Raji (cell line): ENCODE results near the gene TDRD7.

Source experiments
- POLR2A ChIP-seq: IDR thresholded peaks from 2 replicates; pipeline ENCODE4 v1.6.1; 2011; ENCODE audit warnings: low read depth, low read length, control low read depth; ENCODE audit not compliant: insufficient read depth

TDRD7 gene

DNA sequence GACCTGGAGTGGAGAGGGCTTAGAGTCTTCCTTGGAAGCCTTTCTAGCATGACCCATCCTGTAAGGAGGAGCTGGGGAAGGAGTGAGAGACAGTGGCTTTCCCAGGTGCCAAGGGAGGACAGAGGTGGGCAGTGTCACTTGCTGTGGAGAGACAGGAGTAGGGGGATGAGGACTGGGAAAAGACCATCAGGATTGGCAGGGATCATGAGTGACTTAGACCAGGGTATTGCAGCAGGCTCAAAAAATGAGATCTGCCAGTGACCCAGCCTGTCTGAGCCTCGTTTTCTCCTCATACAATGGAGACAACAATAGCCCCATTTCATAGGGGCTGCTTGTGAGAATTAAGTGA is 91.9 kb downstream of the TDRD7 start:
- no peak for TF ChIP-seq POLR2A

DNA sequence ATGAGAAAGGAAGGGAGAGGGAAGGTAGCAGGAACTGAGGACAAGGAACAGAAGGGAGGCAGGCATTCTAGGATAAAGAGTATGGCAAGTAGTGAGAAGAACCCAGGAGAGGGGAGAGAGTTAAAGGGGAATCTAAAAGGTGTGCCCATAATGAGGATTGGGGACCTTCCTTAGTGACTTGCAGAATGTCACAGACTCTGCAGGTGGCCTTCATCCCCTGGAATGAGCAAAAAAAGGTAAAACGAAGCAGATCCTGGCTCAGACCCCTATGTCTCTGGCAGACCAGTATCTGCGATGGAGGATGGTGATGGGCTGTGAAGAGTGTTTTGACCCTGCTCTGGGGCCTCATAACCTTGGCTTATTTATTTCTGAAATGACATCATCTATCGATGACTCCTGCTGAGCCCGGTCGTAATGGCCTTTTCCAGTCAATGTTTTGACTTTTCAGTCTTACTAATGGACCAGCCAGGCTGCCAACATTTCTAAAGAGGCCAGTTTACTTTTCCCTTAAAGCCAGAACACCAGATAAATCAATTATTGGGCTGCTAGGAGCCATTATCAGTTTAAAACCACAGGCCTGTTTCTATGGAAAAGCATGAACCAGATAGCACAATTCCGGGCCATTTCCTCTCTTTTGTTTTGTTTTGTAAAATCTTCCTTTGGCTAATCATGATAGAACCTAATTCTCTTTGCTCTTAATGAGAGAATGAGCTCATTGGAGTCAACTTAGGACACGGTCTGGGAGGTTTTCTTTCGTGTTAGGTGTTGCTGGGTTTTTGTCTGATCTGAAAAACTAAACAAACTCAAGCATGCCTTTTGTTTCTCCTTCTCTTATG is 92.7 kb downstream of the TDRD7 start:
- no peak for TF ChIP-seq POLR2A

DNA sequence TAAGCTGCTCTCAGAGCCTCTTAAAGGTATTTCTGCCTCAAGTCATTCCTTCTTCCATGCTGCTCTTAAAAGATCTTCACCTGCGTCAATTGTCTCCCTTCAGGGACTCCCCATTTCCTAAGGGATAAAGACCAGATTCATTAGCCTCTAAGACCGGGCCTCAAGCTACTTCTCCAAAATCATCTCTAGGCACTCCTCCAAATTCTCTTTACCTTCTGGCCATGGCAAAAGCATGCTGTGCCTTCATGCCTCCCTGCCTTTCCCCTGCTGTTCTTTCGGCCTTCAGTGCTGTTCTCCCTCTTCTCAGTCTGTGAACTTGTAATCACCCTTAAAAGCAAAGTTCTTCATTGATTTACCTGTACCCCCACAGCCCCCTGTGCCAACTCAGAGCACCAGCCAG is 93.9 kb downstream of the TDRD7 start:
- no peak for TF ChIP-seq POLR2A

DNA sequence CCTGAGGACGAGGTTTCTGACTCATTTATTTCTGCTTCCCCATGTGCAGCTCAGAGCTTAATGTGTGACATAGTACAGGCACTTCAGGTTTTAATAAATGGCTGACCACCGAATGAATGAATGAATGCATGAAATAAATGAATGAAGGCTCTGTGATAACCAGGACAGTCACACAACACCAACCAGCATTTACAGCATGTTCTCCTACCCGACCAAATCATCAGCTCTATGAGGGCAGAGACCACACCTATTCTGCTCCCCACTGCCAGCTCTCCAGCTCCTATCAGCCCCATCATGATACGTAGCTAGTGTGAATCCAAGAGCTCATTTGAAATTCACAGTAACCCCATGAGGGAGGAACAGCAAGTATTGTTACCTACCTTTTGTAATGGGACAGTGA is 94.4 kb downstream of the TDRD7 start:
- TF ChIP-seq POLR2A, result no peak

DNA sequence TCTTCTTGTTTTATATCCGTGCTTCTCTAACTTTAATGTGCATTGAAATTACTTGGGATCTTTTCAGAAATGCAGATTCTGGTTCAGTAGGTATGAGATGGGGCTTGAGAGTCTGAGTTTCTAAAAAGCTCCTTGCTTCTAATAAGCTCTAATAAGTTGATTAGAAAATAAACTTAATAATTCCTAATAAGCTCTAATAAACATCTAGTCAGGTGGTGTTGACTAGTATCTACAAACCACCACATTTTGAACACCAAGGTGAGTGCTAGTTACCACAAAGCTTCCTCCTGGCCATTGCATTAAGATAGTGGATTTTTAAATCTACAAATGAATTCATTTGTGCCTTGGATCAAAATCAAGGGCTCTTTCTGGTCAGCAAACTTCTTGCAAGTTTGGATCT is 94.9 kb downstream of the TDRD7 start:
- no peak for TF ChIP-seq POLR2A

DNA sequence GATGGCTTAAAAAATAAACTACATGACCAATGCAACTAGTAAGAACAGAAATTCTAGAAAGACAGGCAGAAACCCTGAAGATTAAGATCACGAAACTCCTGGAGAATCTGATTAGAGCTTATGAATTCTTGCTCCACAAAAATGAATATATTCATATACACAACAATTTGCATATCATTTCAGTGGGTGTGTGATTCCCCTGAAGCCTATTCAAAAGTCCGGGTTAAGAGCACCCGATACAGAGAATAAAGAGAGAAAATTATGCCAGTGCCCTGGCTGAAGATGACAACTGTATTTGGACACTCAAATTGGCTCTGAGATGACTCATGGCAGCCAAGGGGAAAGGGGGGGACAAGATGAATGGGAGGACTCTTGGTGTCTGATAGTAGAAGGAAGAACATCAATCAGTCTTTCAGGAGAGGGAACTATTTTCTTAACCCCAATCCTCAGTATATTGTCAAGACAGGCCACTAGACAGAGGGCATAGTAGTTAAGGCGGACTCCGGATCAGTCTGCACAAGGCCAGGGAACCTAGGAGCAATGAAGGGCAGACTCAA is 95.6 kb downstream of the TDRD7 start:
- no peak for TF ChIP-seq POLR2A

DNA sequence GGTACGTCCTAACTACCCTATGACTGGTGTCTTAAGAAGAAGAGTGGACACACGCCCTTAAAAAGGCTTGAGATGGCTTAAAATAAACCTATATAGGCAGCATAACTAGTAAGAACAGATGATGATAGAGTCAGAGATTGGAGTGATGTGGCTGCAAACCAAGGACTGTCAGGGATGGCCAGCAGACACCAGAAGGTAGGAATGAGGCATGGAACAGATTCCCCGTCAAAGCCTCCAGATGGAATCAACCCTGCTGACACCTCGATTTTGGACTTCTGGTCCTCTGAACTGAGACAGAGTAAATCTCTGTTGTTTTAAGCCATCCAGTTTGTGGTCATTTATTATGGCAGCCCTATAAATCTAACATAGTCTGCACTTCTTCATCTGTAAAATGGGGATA is 97.0 kb downstream of the TDRD7 start:
- TF ChIP-seq POLR2A, result no peak

DNA sequence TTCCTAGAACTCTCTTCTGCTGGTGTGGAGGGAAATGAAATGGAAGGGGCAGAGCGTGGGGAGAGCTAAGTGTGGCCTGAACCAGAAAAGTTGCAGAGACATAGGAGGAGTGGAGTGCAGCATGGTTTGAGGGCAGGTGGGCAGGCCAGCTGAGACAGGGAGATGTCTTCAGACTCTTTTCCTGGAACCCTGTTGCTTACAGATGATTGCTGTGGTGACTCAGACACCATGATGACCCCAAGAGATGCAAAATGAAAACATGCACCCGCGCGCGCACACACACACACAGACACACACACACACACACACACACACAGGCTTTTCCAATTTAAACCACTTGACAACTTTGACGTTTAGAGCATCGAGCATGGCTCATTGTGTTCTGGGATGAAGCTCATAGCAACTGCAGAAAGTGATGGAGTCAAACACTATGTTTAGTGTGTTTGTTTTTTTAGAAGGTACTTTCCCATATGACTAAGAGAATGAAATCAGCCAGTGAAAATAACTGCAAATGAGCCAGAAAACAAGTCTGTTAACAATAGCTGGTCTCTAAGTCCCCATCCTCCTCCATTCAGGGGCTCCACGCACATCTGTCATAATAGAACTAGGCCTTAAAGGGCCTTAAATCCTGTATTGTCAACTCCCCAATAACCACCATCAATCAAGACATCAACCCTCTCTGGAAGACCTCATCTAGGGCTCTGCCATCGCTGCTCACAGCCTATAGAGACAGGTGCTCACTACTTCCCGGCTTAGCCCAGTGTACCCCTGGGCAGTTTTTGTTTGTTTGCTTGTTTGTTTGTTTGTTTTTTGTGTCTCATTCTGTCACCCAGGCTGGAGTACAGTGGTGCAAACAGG is 99.1 kb downstream of the TDRD7 start:
- no peak for TF ChIP-seq POLR2A

DNA sequence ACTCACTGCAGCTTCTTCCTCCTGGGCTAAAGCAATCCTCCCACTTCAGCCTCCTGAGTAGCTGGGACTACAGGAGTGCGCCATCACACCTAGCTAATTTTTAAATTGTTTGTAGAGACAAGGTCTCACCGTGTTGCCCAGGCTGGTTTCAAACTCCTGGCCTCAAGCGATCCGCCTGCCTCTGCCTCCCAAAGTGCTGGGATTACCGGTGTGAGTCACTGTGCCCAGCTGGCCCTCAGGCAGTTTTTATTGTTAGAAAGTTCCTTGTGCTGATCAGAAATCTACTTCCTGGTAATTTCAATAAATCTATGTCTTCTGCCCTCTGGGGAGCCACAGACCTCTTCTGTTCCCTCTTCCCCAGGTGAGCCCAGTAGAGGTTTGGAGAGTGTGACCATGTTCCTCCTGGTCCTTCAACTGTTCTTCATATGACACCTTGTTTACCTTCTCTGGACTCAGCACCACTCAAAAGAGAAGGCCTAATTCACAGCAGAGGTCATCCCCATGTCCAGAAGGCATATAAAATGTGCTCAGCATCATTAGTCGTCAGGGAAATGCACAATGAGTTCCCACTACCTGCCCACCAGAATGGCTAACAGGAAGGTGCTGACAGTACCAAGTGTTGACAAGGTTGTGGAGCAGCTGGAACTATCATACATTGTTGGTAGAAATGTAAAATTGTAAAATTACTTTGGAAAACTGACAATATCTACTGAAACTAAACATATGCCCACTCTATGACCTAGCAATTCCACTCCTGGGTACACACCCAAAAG is 99.9 kb downstream of the TDRD7 start:
- TF ChIP-seq POLR2A, result no peak

DNA sequence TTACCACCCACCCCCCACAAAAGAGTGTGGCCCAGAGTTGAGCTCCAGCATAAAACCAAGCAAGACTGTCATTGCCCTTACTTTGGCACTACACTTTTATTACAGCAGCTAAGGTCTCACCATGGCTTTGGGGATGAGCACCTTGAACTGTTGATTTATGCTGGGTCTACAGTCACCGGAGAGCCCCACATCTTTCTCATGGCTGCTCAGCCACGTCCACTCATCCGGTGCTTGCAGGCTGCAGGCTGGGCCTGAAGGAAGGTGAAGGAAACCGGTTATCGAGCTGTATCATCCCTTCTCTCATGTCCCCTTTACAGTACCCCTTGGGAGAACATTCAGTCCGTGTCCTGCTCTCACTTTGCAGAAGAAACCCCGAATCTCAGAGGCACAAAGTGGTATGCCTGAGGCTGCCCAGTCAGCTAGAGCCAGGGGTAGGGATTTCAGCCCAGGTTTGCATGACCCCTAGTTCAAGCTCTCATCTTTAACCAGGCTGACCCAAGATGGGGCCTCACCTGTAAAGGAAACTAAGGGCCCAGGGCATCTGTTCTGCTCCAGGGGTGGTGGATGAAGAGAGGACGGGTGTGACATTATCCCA is 101.2 kb downstream of the TDRD7 start:
- no peak for TF ChIP-seq POLR2A

DNA sequence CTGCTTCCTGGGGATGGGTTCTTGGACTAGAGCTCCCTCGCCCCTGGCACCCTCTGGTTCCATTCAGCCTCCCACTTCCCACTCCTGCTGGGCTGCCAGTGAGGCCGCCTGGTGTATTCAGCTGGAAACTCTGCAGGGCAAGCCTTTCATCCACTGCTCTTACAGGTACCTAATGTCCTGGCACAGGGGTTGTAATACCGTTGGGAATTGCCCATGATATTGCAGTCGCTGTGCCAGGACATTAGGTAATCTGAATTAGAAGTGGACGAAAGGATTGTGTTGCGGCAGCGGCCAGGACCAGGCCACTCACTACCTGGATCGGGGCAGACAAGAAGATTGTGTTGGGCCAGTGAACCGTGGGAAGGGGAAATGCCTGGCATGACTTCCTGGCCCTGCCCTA is 102.6 kb downstream of the TDRD7 start:
- TF ChIP-seq POLR2A, result no peak

DNA sequence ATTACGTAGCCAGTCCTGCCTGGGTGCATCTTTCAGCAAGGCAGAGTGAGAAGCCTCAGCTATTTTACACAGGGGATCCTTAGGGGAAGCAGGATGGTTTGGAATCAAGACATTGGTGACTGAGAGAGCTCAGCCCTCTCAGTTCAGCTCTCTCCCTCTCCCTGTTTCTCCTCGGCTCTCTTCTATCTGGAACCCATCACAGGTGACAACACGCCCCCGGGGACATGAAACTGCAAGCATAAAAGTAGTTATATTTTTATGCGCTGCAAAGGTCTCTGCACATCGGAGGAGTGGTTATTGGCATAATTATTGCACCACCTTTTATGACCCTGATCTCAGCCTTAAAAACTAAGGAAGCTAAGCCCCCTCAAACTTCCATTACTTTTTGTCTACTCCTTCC is 103.8 kb downstream of the TDRD7 start:
- no peak for TF ChIP-seq POLR2A

DNA sequence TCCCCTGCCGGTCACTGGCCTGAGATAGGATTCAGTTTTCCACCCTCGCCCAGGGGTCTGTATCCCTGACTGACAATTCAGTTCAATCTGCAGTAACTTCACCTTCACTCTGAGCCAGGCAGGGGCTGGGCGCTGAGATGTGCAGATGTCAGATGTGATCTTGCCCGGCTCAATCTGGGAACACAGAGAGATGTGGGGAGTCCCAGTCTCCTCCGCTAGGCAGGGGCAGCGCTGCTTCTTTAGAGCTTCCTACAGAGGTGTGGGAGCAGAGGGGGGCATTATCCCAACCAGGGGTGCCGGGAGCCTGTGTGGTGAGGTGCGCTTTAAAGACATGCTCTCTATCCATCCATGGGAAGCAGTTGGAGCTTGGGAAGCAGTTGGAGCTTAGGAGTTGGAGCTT is 104.2 kb downstream of the TDRD7 start:
- no peak for TF ChIP-seq POLR2A

DNA sequence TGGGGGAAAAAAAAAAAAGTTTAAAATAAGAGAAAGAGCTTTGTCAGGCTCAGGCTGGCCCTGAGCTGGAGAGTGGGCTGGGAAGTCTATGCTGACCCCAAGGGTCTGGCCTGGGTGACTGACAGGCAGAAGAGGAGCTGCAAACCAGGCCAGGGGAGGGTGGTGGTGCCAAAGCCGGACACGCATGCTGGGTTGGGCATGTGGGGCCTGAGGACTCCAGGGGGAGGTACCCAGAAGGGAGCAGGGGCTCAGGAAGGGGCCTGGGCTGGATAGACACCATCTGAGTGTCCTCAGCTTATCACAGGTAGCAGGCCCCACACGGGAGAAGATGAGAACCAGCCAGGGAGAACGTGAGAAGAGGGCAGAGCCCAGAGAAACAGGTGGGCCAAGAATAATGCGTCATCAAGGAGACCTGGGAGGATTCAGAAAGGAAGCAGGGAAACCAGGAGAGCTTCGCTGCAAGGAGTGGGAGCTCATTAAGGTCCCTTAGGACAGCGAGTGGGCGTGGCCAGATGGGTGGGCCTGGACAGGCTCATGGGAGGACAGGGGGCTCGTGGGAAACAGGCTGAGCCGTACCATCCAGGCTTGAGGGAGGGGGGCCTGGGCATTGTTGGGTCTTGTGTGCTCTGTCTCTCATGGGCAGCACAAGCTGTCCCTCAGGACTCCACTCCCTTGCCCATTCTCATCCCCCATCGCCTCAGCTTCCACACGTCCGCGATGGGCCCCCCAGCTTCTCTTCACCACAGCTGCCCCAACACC is 105.6 kb downstream of the TDRD7 start:
- TF ChIP-seq POLR2A, result no peak
